HPDE6-E6E7 (cell line): Measurements from ENCODE around the gene LGI4.

Experiments used
- DNase-seq: peaks from one replicate; pipeline ENCODE4 v3.0.0; 2011; ENCODE audit warnings: missing footprints; ENCODE audit errors: extremely low spot score

The LGI4 gene

GRCh38 chr19:35087393-35087792 lies 47.5 kb downstream of the LGI4 start:
- DNase-seq = no peak

GRCh38 chr19:35086455-35086854 lies 48.4 kb downstream of the LGI4 start:
- no peak for DNase-seq

DNA sequence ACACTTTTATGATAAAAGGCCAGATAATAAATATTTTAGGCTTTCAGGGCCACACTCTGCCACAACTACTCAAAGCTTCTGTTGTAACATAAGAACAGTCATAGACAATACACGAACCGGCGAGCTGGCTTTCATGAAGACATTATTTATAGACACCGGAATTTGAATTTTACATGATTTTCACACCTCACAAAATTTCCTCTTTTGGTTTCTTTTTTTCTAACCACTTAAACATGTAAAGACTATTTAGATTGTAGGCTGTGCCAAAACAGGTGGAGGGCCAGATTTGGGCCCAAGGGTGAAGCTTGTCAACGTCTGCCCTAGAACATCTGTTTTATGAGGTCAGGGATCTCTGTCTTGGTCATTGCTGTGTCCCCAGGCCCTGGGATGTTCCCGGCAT lies 48.9 kb downstream of the LGI4 start:
- DNase-seq = no peak

GRCh38 chr19:35084509-35084762 lies 50.4 kb downstream of the LGI4 start:
- no peak for DNase-seq

- no peak for DNase-seq
Measured at GRCh38 chr19:35083691-35084508, 51.0 kb downstream of the LGI4 start.

GRCh38 chr19:35081201-35081600 lies 53.7 kb downstream of the LGI4 start:
- no peak for DNase-seq

DNA sequence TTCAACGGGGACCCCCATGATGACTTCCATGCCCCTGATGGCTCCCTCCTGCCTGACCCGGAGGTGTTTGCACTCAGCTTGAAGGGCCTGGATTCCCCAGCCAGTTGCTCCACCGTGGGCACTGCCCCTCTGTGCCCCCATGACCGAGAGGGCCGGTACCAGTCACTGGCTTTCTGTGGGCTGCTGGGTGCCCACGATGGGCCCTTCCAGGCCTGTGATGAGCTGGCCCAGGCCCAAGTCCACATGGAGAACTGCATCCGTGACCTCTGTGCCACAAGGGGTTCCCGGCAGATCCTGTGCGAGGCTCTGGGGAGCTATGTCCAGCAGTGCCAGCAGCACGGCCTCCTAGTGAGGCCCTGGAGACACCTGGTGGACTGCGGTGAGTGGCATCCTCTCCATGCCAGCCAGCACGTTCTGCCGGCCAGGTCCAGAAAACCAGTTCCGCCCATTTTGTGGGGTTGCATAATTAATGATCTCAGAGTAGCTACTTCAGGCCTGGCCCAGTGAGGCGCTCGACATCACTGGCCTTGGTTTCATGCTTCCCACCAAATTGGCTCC lies 54.2 kb downstream of the LGI4 start:
- no peak for DNase-seq

DNA sequence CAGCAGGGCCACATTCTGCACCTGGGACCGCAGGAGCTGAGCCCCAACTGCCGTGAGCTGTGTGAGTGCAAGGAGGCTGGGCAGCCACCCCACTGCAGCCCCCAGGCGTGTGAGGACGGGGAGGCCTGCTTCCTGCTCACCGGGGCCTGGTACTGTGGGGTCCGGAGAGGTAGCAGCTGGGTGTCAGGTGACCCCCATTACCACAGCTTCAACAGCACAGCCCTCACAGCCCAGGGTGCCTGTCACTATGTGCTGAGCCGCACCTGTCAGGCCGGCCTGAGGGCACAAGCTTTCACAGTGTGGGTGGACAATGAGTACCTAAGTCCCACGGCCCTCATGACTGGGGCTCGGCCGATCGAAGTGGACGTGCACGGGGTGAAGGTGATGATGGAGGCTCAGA lies 55.0 kb downstream of the LGI4 start:
- DNase-seq = no peak

- DNase-seq = no peak
Measured at GRCh38 chr19:35077411-35078223, 57.2 kb downstream of the LGI4 start.

GRCh38 chr19:35076657-35077056 lies 58.2 kb downstream of the LGI4 start:
- no peak for DNase-seq

DNA sequence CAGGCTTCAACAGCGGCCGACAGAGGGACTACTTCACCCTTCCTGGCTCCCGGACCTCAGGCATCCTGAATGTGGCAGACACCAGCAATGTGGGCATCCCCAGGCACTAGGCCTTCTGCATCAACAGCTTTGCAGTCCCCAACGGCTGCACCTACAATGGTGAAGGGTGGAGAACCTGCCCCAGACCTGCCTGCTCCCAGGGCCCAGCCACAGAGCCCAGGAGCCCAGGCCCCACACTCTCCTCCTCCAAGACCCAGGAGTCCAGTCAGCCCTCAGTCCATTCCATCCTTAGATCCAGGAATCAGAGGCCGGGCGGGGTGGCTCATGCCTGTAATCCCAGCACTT lies 58.9 kb downstream of the LGI4 start:
- DNase-seq = no peak

DNA sequence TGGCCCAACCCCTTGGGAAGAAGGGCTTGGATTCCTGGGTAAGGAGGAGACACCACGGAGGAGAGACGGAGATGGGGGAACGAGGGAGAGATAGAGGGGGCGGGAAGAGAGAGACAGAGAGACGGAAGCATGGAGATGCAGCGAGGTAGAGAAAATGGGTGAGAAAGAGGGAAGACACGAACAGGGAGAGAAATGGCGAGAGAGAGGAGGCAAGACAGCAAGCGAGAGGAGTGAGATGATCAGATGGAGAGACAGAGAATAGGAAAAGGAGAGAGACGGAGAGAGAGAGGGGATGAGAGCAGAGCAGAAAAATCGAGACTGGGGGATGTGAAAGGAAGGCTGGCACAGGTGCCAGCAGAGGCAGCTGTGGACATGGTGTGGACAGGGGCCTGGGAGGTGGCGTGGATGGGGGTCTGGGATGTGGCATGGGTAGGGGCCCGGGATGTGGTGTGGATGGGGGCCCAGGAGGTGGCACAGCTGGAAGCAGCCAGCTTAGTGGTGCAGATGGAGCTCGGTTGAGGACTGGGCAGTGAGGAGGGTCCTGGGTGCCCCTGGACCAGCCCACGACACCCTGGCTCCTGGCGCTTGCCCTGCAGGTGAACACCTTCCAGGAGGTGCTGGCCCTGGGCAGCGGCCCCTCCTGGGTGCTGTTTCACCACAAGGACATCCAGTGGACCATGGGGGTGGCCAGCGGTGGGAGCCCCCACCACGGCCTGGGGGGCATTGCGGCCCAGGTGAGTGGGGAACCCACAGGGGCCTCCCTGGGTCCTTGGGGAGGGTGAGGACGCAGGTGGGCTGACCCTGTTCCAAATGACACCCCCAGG lies 59.4 kb downstream of the LGI4 start:
- DNase-seq = no peak
